Jurkat, Clone E6-1 (cell line): Measurements from ENCODE around the gene GRHL3.

ENCODE experiments used
- DNase-seq: peaks from one replicate; pipeline ENCODE4 v3.0.0-alpha.2; 2011; ENCODE audit warnings: low read depth, low spot score
- H3K4me3 ChIP-seq: 2 replicates; pipeline ENCODE4 v1.5.1; 2011; ENCODE audit warnings: mild to moderate bottlenecking, low read length, control low read depth, moderate library complexity

Gene GRHL3

DNA sequence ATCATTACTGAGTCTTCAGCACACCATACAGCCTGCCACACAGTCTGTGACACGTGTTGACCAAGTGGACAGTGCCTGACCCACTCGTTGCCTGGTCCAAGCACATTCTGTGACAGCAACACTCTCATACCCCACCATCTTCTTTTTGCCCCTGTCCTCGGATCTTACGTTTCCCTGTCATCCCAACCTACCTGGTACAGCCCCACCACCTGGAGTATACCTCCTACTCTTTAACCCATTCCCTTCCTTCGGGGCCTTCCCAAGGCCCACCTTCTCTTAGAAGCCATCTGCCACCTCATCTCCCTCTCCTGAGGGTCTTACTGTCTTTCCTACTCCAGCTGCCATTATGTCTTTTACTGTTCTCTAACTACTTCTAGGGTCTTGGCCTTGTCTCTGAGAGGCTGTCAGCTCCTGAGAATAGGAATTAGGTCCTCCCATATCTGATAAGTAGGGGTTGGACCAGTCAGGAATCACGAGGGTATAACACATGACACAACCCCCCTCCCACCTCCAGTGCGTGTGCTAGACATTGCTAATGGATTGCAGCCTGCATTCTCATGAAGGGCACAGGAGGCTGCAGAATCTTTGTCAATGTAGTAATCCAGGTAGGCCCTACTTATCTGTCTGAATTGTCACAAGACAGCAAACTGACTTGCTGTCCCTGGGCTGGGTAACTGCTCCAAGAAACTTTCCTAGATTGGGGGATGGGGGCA lies 13.0 kb downstream of the GRHL3 start:
- no peak for DNase-seq
- H3K4me3 ChIP-seq = no peak overlapping the region

GRCh38 chr1:24336075-24336474 lies 16.9 kb downstream of the GRHL3 start:
- H3K4me3 ChIP-seq = no peak overlapping the region
- no peak for DNase-seq

DNA sequence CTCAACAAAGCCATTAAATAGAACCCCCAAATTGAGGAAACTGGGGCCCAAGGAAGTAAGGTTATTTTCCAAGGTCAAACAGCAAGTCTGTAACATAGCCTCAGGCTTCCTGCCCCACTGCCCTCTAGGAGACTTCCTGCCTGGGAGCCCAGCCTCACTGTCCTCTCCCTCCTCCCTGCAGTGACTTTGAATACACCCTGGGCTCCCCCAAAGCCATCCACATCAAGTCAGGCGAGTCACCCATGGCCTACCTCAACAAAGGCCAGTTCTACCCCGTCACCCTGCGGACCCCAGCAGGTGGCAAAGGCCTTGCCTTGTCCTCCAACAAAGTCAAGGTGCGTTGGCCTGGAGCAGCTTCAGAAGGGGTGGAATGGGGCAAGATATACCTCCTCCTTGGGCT lies 18.3 kb downstream of the GRHL3 start:
- DNase-seq = no peak
- H3K4me3 ChIP-seq = no peak overlapping the region

GRCh38 chr1:24338447-24338846 lies 19.3 kb downstream of the GRHL3 start:
- H3K4me3 ChIP-seq = no peak overlapping the region
- no peak for DNase-seq

GRCh38 chr1:24339996-24340395 lies 20.8 kb downstream of the GRHL3 start:
- DNase-seq = no peak
- no peak overlapping the region for H3K4me3 ChIP-seq

DNA sequence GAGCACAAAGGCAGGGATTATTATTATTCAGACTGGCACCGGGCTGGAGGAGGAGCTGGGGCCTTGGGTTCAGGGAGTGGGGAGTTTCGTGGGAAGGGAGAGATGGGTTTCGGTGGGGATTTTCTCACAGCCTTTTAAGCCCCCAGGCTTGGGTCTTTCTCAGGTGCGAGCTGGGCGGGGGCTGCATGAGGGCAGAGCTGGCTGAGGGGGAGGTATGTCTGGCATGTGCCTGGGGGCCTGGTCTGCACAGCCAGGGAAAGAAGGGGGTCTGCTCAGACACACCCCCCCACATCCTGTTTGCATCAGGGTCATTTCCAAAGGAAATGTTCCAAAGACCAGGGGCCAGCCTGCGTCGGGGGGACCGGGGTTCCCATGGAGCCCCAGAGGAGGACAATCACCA lies 21.6 kb downstream of the GRHL3 start:
- H3K4me3 ChIP-seq = no peak overlapping the region
- no peak for DNase-seq

DNA sequence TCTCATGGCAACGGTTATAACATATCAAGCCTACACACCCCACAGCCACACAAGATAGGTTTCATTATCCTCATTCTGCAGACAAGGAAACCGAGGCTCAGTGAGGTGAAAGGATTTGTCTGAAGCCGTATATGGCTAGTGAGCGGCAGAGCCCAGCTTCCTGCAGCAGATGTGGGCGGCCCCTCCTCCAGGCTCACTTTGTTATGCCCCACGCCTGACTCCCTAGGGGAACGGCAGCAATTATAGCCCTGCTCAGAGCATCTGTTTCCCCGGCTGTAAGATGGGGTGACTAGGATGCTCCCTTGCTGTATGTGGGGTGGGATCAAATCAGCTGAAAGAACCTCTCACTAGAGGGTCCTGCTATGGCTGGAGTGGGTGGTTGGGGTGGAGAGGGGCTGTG lies 22.1 kb downstream of the GRHL3 start:
- DNase-seq = peak; percentile 17
- H3K4me3 ChIP-seq = no peak overlapping the region

GRCh38 chr1:24343412-24344089 lies 24.4 kb downstream of the GRHL3 start:
- H3K4me3 ChIP-seq = no peak overlapping the region
- DNase-seq = no peak

GRCh38 chr1:24344090-24344742 lies 25.1 kb downstream of the GRHL3 start:
- H3K4me3 ChIP-seq = no peak overlapping the region
- no peak for DNase-seq

- DNase-seq = no peak
- no peak overlapping the region for H3K4me3 ChIP-seq
Observed at GRCh38 chr1:24345334-24345733, 26.2 kb downstream of the GRHL3 start.

- DNase-seq = no peak
- H3K4me3 ChIP-seq = no peak overlapping the region
Observed at GRCh38 chr1:24347159-24347934, 28.2 kb downstream of the GRHL3 start.

DNA sequence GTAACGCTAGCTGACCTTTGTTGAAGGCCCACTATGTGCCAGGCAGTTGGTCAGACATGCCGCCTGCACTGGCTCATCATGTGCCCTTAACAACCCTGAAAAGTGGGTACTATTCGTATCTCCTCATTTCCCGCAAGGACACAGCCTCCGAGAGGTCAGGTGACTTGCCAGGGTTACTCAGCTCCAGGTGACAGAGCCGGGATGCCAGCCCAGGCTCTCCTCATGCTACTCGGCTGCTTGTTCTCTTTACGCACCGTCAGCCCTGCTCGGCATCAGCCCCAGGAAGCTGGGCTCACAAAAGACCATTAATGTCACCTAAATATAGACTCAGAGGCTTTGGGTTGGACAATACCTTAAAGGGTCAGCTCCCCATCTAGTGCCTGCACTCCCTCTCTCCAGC lies 29.0 kb downstream of the GRHL3 start:
- H3K4me3 ChIP-seq = no peak overlapping the region
- DNase-seq = no peak

- no peak for DNase-seq
- H3K4me3 ChIP-seq = no peak overlapping the region
Observed at GRCh38 chr1:24349891-24350290, 30.7 kb downstream of the GRHL3 start.

DNA sequence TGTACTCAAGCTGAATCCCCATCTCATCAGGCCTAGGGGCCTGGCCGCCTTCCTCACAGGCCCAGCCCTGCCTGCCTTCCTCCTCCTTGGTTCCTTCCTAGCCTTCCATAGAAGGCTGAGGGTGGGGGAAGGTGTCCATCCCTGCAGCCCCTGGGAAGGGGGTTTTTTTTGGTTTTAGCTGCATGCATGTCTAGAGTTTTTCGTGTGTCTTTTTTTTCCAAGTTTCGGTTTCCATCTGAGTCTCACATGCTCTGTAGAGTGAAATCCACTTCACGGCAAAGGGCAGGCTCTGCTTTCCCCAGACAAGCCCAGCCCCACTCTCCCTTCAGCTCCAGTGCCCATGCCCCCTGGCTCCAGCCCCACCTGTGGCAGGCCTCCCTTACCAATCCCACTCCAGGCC lies 32.1 kb downstream of the GRHL3 start:
- H3K4me3 ChIP-seq = no peak overlapping the region
- DNase-seq = no peak

DNA sequence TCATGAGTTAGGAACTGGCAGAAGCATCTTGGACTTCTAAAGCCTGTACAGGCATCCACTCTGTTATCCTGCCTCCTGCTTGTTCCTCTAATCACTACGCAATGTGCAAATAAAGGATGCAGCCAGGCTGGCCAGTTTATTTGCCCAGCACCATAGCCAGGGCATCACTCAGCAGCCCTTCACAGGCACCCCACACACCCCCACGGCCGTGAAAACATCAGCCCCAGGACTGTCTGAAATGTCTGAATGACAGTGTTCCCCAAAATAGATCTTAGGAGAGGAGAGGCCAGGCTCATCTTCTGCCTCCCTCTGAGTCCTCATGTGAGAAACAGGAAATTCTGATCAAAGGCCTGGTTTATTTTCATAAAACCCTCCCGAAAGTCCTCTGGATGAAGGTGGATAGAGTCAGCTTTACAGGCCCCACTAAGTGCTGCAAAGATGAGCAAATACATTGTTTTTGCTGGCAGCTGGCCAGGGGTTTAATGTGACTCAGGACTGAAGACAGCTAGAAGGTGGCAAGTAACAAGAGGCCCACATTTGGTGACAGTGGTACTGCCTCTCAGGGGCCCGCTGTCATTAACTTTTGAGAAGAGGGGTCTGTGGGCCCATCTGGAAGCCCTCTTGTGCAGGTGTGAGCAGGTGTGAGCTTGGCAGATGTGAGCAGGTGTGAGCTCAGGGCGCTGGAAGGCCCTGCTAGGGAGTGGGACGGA lies 32.9 kb downstream of the GRHL3 start:
- DNase-seq = no peak
- H3K4me3 ChIP-seq = no peak overlapping the region

DNA sequence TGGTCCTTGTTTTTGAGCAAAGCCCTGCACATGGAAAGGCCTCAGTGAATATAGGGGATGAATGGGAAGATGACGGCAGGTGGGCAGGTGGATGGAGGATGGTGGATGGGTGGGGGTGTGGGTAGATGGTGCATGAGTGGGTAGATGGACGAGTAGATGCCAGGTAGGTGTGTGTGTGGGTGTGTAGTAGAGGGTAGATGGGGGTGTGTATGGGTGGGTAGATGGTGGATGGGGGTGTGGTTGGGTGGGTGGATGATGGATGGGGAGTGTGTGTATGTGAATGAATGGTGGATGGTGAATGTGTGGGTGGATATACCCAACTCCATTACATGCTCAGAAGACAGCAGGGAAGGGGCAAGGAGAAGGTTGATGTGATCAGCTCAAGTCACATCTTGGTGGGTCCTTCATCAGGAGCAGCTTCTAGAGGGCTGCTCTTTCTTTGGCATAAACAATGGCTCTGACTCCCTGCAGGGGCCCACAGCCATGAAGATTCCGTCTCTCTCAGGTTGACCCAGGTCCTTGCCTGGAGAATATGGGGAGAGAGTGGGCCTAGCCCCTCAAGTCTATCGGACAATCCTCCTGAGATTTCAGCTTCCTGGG lies 34.2 kb downstream of the GRHL3 start:
- no peak overlapping the region for H3K4me3 ChIP-seq
- DNase-seq = no peak

DNA sequence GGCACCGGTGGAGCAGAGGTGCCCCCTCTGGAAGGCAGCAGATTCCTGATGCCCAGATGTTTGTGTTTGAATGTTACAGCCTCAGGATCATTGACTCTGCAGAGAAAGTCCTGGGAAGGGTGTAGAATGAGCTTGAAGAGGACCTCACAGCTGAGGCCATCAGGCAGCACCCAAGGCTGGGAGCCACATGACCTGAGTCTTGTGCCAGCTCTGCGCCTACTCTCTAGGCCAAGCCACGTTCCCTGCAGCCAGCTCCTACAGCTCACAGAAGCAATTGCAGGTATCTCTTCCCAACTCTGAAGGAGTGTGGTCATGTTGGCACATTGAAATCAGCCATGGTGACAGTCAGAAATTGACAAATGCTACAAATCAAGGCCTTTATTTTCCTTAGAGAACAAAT lies 36.3 kb downstream of the GRHL3 start:
- no peak overlapping the region for H3K4me3 ChIP-seq
- no peak for DNase-seq

DNA sequence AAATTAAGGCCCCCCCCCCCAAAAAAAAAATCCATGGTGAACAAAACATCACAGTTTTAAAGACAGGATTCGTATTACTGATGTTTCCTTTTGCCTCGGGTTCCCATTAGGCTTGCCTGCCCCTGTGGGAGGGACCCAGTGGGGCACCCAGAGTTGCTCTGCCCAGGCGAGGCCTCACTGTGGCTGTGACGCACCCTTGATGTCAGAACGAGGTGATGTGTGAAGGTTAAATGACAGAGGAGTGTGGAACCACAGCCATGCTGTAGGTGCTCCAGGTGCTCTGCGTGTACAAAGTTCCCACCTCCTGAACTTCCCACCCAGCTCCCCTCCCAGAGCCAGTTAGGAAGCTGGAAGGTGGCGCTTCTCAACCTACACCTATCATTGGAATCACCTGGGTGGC lies 37.9 kb downstream of the GRHL3 start:
- no peak for DNase-seq
- H3K4me3 ChIP-seq = no peak overlapping the region

- no peak overlapping the region for H3K4me3 ChIP-seq
- no peak for DNase-seq
Observed at GRCh38 chr1:24360681-24361080, 41.5 kb downstream of the GRHL3 start.
